H1 (cell line): ENCODE results near the gene MAST1. TPM values are rescaled to one million over a fixed set of nuclear protein-coding genes. Genes with fewer than 3 reads are reported as not detected.
A peak's percentile ranks its signal among the peaks of the same experiment; 100 is the strongest.

Experiments used
- CTCF ChIA-PET: fragments of 300-600 bp; sonication (Branson Sonifier 250); formaldehyde crosslinking; loops from one replicate; lab custom pipeline; 2021; ENCODE audit not compliant: partially characterized antibody; lab: Charles Lee
- POLR2A ChIA-PET: fragments of 300-600 bp; sonication (Branson Sonifier 250); formaldehyde crosslinking; loops from one replicate; lab custom pipeline; 2021; ENCODE audit warnings: inconsistent platforms; ENCODE audit not compliant: partially characterized antibody; lab: Charles Lee
- DNase-seq, 2 experiments: peaks; one replicate each; pipeline versions ENCODE4 v3.0.0 to v3.0.0-alpha.2; 2010 to 2022; ENCODE audit warnings: low spot score in 2 of 2, low read depth in 1 of 2, mixed read lengths in 1 of 2
- FAIRE-seq: peaks from 2 replicates; lab custom pipeline; 2011; peaks lifted over from hg19 to GRCh38; lab: Jason Lieb, UNC
- H2AFZ ChIP-seq: 2 replicates; pipeline ENCODE4 v1.8.1; 2012; ENCODE audit warnings: low read length, inconsistent platforms
- H2AK5ac ChIP-seq: 2 replicates; pipeline ENCODE4 v1.6.1; 2013; ENCODE audit warnings: low read depth, low read length
- H2BK120ac ChIP-seq: replicated peaks from 2 replicates; pipeline ENCODE3; 2013; ENCODE audit warnings: low read depth, low read length, inconsistent platforms
- H2BK12ac ChIP-seq: 2 replicates; pipeline ENCODE4 v1.6.1; 2013; ENCODE audit warnings: low read depth, low read length
- H2BK15ac ChIP-seq: 2 replicates; pipeline ENCODE4 v1.6.1; 2013; ENCODE audit warnings: low read length
- H2BK20ac ChIP-seq: 2 replicates; pipeline ENCODE4 v1.6.1; 2013; ENCODE audit warnings: low read length
- H2BK5ac ChIP-seq: 2 replicates; pipeline ENCODE4 v1.6.1; 2013; ENCODE audit warnings: low read depth, low read length
- H3K14ac ChIP-seq: 2 replicates; pipeline ENCODE4 v1.6.1; 2013; ENCODE audit warnings: inconsistent platforms; ENCODE audit not compliant: insufficient read length
- H3K18ac ChIP-seq: 2 replicates; pipeline ENCODE4 v1.6.1; 2013; ENCODE audit warnings: low read length; ENCODE audit errors: extremely low read depth
- H3K23ac ChIP-seq: 2 replicates; pipeline ENCODE4 v1.6.1; 2013; ENCODE audit warnings: inconsistent platforms; ENCODE audit not compliant: insufficient read length
- H3K23me2 ChIP-seq: 2 replicates; pipeline ENCODE4 v1.6.1; 2013; ENCODE audit warnings: low read depth, low read length
- H3K27ac ChIP-seq: 2 replicates; pipeline ENCODE4 v1.6.1; 2011; ENCODE audit warnings: low read depth, low read length, inconsistent platforms
- H3K27me3 ChIP-seq, 4 experiments: replicated peaks in 1 of 4; 1 replicate in 1 of 4; 2 replicates in 3 of 4; pipeline versions ENCODE4 v1.6.1 to v1.8.1; 2011 to 2013; ENCODE audit warnings: low read length in 3 of 4, mild to moderate bottlenecking in 3 of 4, inconsistent platforms in 2 of 4, mixed read lengths in 2 of 4, moderate library complexity in 1 of 4; ENCODE audit not compliant: control insufficient read depth in 3 of 4, insufficient read depth in 3 of 4; ENCODE audit errors: extremely low read depth in 1 of 4
- H3K36me3 ChIP-seq, 4 experiments: 2 replicates each; pipeline versions ENCODE4 v1.6.1 to v1.8.1; 2011 to 2013; ENCODE audit warnings: mild to moderate bottlenecking in 4 of 4, low read length in 3 of 4, moderate library complexity in 2 of 4, control low read depth in 1 of 4, inconsistent platforms in 1 of 4; ENCODE audit not compliant: insufficient read depth in 4 of 4, control insufficient read depth in 2 of 4
- H3K4ac ChIP-seq: replicated peaks from 2 replicates; pipeline ENCODE3; 2013; ENCODE audit warnings: low read length, low read depth, mixed read lengths, inconsistent platforms; ENCODE audit not compliant: insufficient read length
- H3K4me1 ChIP-seq, 4 experiments: replicated peaks in 1 of 4; 1 replicate in 1 of 4; 2 replicates in 3 of 4; pipeline versions ENCODE4 v1.6.1 to v1.8.1; 2011 to 2013; ENCODE audit warnings: low read length in 3 of 4, inconsistent platforms in 2 of 4, mixed read lengths in 1 of 4; ENCODE audit not compliant: insufficient read depth in 4 of 4, control insufficient read depth in 3 of 4
- H3K4me2 ChIP-seq, 2 experiments: 2 replicates each; pipeline versions ENCODE4 v1.6.1 to v1.8.1; 2011 to 2013; ENCODE audit warnings: low read depth in 2 of 2, low read length in 2 of 2, control low read depth in 1 of 2, inconsistent platforms in 1 of 2, mild to moderate bottlenecking in 1 of 2; ENCODE audit not compliant: insufficient read depth in 1 of 2
- H3K4me3 ChIP-seq, 4 experiments: fragments of 200-600, 300-600 bp in 1 of 4; sonication (generic), shearing (Covaris generic), sonication (Bioruptor Twin) in 1 of 4; 2 replicates each; pipeline versions ENCODE4 v1.5.1 to v1.8.1; 2011 to 2016; ENCODE audit warnings: low read length in 4 of 4, low read depth in 3 of 4, control low read depth in 2 of 4, inconsistent platforms in 2 of 4, mild to moderate bottlenecking in 2 of 4, mixed read lengths in 1 of 4, moderate library complexity in 1 of 4; ENCODE audit not compliant: insufficient read depth in 2 of 4; ENCODE audit errors: extremely low read depth in 1 of 4
- H3K56ac ChIP-seq: replicated peaks from 2 replicates; pipeline ENCODE3; 2013; ENCODE audit warnings: low read depth, mild to moderate bottlenecking, mixed read lengths, low read length, inconsistent platforms; ENCODE audit not compliant: insufficient read length
- H3K79me1 ChIP-seq: 2 replicates; pipeline ENCODE4 v1.6.1; 2013; ENCODE audit warnings: low read depth, low read length, control low read depth
- H3K79me2 ChIP-seq, 2 experiments: 2 replicates each; pipeline versions ENCODE4 v1.6.1 to v1.8.1; 2012 to 2013; ENCODE audit warnings: low read length in 2 of 2, mild to moderate bottlenecking in 2 of 2, inconsistent platforms in 1 of 2; ENCODE audit not compliant: insufficient read depth in 2 of 2, control insufficient read depth in 1 of 2
- H3K9ac ChIP-seq, 4 experiments: replicated peaks in 1 of 4; 1 replicate in 1 of 4; 2 replicates in 3 of 4; pipeline versions ENCODE4 v1.6.1 to v1.8.1; 2011 to 2013; ENCODE audit warnings: low read depth in 3 of 4, low read length in 3 of 4, control low read depth in 2 of 4, mild to moderate bottlenecking in 2 of 4, moderate library complexity in 2 of 4, inconsistent platforms in 1 of 4; ENCODE audit errors: extremely low read depth in 1 of 4
- H3K9me3 ChIP-seq, 2 experiments: 2 replicates each; pipeline versions ENCODE4 v1.6.1 to v1.8.1; 2012 to 2013; ENCODE audit warnings: mild to moderate bottlenecking in 2 of 2, moderate library complexity in 2 of 2, control low read depth in 1 of 2, inconsistent platforms in 1 of 2, low read depth in 1 of 2, low read length in 1 of 2, mixed read lengths in 1 of 2; ENCODE audit not compliant: insufficient read depth in 2 of 2
- H4K20me1 ChIP-seq, 2 experiments: replicated peaks in 1 of 2; 2 replicates each; pipeline versions ENCODE3 to v1.8.1; 2011 to 2013; ENCODE audit warnings: inconsistent platforms in 2 of 2, low read length in 2 of 2, mild to moderate bottlenecking in 1 of 2; ENCODE audit not compliant: insufficient read depth in 2 of 2, control insufficient read depth in 1 of 2
- H4K5ac ChIP-seq: 2 replicates; pipeline ENCODE4 v1.6.1; 2013; ENCODE audit warnings: low read length, low read depth, mixed read lengths, inconsistent platforms; ENCODE audit not compliant: insufficient read length
- H4K8ac ChIP-seq: 2 replicates; pipeline ENCODE4 v1.8.0; 2013; ENCODE audit warnings: mild to moderate bottlenecking, moderate library complexity, low read length, inconsistent platforms; ENCODE audit not compliant: insufficient read depth; ENCODE audit errors: extremely low read depth
- H4K91ac ChIP-seq: replicated peaks from 2 replicates; pipeline ENCODE3; 2013; ENCODE audit warnings: low read length, mixed read lengths, inconsistent platforms; ENCODE audit not compliant: insufficient read length
- EZH2 ChIP-seq: fragments of 200-600 bp; sonication (generic); IDR thresholded peaks from 2 replicates; pipeline ENCODE4 v1.7.1; 2012; ENCODE audit warnings: low read depth, mild to moderate bottlenecking, moderate library complexity, low read length, inconsistent platforms; ENCODE audit not compliant: severe bottlenecking
- MAFK ChIP-seq: IDR thresholded peaks from 2 replicates; pipeline ENCODE4 v1.6.1; 2012; ENCODE audit warnings: low read depth, mild to moderate bottlenecking, improper control_type of control experiment, low read length
- TCF12 ChIP-seq: IDR thresholded peaks from 2 replicates; pipeline ENCODE4 v1.6.1; 2011; ENCODE audit warnings: low read depth, mild to moderate bottlenecking, low read length
- ZNF274 ChIP-seq: IDR thresholded peaks from 2 replicates; pipeline ENCODE4 v1.7.0; 2012; ENCODE audit warnings: low read length, borderline replicate concordance; ENCODE audit errors: extremely low read depth
- WGBS, 2 experiments: shearing (Covaris generic) in 1 of 2; methylation state at CpG; one replicate each; pipeline versions ENCODE4 v1.1.6 to v1.1.7; 2013 to 2015; ENCODE audit warnings: low lambda C conversion rate in 2 of 2, mixed read lengths in 2 of 2, inconsistent platforms in 1 of 2, low coverage in 1 of 2, missing lambda C conversion rate in 1 of 2; ENCODE audit not compliant: insufficient replicate concordance in 2 of 2, insufficient coverage in 1 of 2, insufficient read length in 1 of 2; ENCODE audit errors: extremely low coverage in 1 of 2, missing lambda C conversion rate in 1 of 2; 5-methylcytosine and 5-hydroxymethylcytosine counted together
- polyA plus RNA-seq, 7 experiments: library from polyadenylated mRNA; depleted of rRNA in 3 of 7; stranded (reverse) in 5 of 7; unstranded in 2 of 7; fragments of >200 nt in 5 of 7; fragments of 200-250 nt in 2 of 7; gene quantifications; 1 replicate in 5 of 7; 2 replicates in 1 of 7; 4 replicates in 1 of 7; pipeline versions ENCODE4 v1.2.1 to v1.2.3, GENCODE V29; 2011 to 2013; ENCODE audit warnings: missing spikeins in 2 of 7, mixed read lengths in 2 of 7
- total RNA-seq: library from RNA; stranded (reverse); fragmentation: NEBNext Ultra II Directional; extraction: Animal tissue kit (Norgen Biotek cat#: 25700); gene quantifications from 2 replicates; pipeline ENCODE4 v1.2.1, GENCODE V29; 2021

The MAST1 gene
- total and polyA plus RNA-seq, 2 of the 8 experiments (the other 6 are each of a cell fraction or from before 2014, with no cell fraction given), result 15.6 to 28.3 TPM

GRCh38 chr19:12834976-12835757 lies 3.1 kb upstream of the MAST1 start:
- CTCF ChIA-PET, result interaction anchor here (0.5 to 2.7 kb wide), 10 partner anchors 10 to 198 kb away, joined by 3 to 11 read pairs (median 4); partner anchors contain the start of gene KLF1
- POLR2A ChIA-PET, result interaction anchor here (1.0 to 2.3 kb wide), 10 partner anchors 8 to 112 kb away, joined by 3 to 13 read pairs (median 4); partner anchors contain the start of genes RNASEH2A and TNPO2
- TF ChIP-seq EZH2 (peak; percentile 17), TCF12 (no peak), ZNF274 (no peak), MAFK (no peak)

More at GRCh38 chr19:12834976-12835757, 3.1 kb upstream of the MAST1 start:
- H2AK5ac ChIP-seq, result no peak overlapping the region
- H3K18ac ChIP-seq, result peak overlapping the region; percentile 28; the same call in 1 of the 2 replicates
- H4K8ac ChIP-seq, result peak overlapping the region; percentile 80
- 21% methylated on average over 32 of the region's 39 CpGs; no CpG with 5 or more reads in 1 of the 2 experiments for WGBS, 2 experiments
- H2BK5ac ChIP-seq, result no peak overlapping the region
- no peak overlapping the region for H2BK120ac ChIP-seq
- H3K27ac ChIP-seq, result no peak overlapping the region
- H3K23ac ChIP-seq, result no peak overlapping the region
- peaks cover 0 to 13% (median 9%) of the 10 kb centered on the region in 4 experiments; a peak in 5 of 7 replicates for H3K27me3 ChIP-seq
- peak overlapping the region; percentile 88; the same call in 1 of the 2 replicates for H2BK12ac ChIP-seq
- H3K9ac ChIP-seq, result no peak overlapping the region
- no peak overlapping the region for H4K91ac ChIP-seq
- H3K79me1 ChIP-seq, result no peaks in the 10 kb centered on the region
- no peak overlapping the region for H2AFZ ChIP-seq
- H3K4me3 ChIP-seq, result peak overlapping the region; percentile 62 to 81 (median 70)
- H4K5ac ChIP-seq, result no peak overlapping the region
- peaks cover 7 to 41% (median 21%) of the 10 kb centered on the region in 4 experiments for H3K4me1 ChIP-seq
- no peak for FAIRE-seq
- H3K79me2 ChIP-seq, result no peaks in the 10 kb centered on the region
- H3K9me3 ChIP-seq, result no peaks in the 10 kb centered on the region
- DNase-seq, result peak in 1 of 2 experiments; percentile 88
- H2BK20ac ChIP-seq, result no peak overlapping the region
- H3K23me2 ChIP-seq, result peaks cover 26% of the 10 kb centered on the region
- H3K36me3 ChIP-seq, result no peaks in the 10 kb centered on the region
- H3K56ac ChIP-seq, result no peak overlapping the region
- H4K20me1 ChIP-seq, result peaks cover 0 to 19% of the 10 kb centered on the region in 2 experiments
- H2BK15ac ChIP-seq, result peak overlapping the region; percentile 84; the same call in 1 of the 2 replicates
- peak overlapping the region; percentile 81 to 88 for H3K4me2 ChIP-seq
- peak overlapping the region; percentile 82 for H3K4ac ChIP-seq
- H3K14ac ChIP-seq, result no peak overlapping the region
